Measurements from ENCODE around the gene MS4A4A. TPM values are rescaled to one million over a fixed set of nuclear protein-coding genes. Genes with fewer than 3 reads are reported as not detected.

The MS4A4A gene
- total and polyA plus RNA-seq, 8 donors: 7.4 to 93.6 (median 13.9) TPM

DNA sequence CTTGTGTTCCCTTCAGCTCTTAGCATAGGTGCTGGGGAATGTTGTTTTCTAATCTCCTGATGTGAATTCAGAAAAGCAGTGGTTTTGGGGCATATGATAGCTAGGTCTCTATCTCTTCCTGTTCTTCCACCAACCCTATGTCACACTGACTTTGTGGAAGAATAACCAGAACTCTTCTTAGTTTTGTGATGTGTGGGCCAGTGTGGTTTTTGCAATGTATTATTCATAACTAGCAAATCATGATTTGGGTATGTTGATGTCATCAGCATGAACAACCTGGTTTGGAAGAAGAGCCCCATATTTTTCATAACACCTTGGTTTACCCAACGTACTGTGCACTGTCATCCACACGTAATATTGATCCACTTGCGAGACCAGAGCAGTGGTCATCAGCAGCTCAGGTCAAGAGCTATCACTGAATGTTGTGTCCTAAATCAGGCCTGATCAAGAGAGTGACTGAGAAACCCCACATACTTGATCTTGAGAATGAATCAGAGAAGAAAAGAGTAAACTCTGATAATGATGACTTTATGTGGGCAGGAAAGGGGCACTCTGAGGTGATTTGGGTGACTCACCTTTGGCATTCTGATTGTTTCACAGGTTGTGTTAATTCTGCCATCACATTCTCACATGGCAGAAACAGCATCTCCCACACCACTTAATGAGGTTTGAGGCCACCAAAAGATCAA, 27.2 kb downstream of the MS4A4A start:
- Histone ChIP-seq H3K4me3 (no peak overlapping the region), H3K4me1 (no peaks in the 10 kb centered on the region), H3K27me3 (no peaks in the 10 kb centered on the region), H3K9me3 (no peaks in the 10 kb centered on the region), H3K36me3 (peaks cover 0 to 5% of the 10 kb centered on the region in 2 donors), H3K27ac (no peak overlapping the region)
- no peak for DNase-seq
- no peak for ATAC-seq
- intact Hi-C loops (cut with DNase I): no loop called here
- TF ChIP-seq, protein P1, sequence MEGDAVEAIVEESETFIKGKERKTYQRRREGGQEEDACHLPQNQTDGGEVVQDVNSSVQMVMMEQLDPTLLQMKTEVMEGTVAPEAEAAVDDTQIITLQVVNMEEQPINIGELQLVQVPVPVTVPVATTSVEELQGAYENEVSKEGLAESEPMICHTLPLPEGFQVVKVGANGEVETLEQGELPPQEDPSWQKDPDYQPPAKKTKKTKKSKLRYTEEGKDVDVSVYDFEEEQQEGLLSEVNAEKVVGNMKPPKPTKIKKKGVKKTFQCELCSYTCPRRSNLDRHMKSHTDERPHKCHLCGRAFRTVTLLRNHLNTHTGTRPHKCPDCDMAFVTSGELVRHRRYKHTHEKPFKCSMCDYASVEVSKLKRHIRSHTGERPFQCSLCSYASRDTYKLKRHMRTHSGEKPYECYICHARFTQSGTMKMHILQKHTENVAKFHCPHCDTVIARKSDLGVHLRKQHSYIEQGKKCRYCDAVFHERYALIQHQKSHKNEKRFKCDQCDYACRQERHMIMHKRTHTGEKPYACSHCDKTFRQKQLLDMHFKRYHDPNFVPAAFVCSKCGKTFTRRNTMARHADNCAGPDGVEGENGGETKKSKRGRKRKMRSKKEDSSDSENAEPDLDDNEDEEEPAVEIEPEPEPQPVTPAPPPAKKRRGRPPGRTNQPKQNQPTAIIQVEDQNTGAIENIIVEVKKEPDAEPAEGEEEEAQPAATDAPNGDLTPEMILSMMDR (IDR thresholded peaks at IDR 0.05): no peak

DNA sequence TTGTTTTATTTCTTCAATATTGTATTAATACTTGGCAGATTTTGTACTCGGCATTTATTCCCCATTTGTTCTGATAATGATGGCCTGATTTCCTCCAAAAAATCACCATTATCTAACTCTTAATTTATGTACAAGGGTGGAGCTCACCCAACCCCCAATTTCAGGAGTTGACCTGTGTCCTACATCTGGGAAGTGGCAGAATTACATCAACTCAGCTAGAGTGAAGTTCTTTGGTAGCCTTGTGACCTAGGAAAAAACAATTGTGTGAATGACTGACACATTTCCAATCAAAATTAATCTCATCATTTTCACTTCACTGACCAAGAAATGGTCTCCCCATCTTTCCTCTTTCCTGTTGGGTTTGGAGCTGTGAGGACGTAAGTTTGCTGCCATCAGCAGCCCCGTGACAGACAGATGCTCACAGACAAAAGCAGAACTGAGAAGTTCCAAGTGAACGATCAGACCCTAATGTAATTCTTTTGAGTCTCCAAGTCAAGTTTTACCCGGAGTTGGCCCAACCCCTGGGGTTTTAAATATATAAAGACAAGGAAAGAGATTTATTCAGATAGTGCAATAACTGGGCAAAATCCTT, 30.0 kb downstream of the MS4A4A start:
- intact Hi-C loops (cut with DNase I): no loop called here
- no peaks in the 10 kb centered on the region for H3K9me3 ChIP-seq
- TF ChIP-seq, protein P1 (IDR thresholded peaks at IDR 0.05): no peak
- peaks cover 0 to 5% of the 10 kb centered on the region in 2 donors for H3K36me3 ChIP-seq
- H3K27ac ChIP-seq: peak overlapping the region; percentile 28 to 44
- H3K27me3 ChIP-seq: no peaks in the 10 kb centered on the region
- ATAC-seq: peak; percentile 78
- H3K4me3 ChIP-seq: no peak overlapping the region
- H3K4me1 ChIP-seq: no peaks in the 10 kb centered on the region
- peak in 2 of 4 donors; percentile 2 to 61 for DNase-seq

DNA sequence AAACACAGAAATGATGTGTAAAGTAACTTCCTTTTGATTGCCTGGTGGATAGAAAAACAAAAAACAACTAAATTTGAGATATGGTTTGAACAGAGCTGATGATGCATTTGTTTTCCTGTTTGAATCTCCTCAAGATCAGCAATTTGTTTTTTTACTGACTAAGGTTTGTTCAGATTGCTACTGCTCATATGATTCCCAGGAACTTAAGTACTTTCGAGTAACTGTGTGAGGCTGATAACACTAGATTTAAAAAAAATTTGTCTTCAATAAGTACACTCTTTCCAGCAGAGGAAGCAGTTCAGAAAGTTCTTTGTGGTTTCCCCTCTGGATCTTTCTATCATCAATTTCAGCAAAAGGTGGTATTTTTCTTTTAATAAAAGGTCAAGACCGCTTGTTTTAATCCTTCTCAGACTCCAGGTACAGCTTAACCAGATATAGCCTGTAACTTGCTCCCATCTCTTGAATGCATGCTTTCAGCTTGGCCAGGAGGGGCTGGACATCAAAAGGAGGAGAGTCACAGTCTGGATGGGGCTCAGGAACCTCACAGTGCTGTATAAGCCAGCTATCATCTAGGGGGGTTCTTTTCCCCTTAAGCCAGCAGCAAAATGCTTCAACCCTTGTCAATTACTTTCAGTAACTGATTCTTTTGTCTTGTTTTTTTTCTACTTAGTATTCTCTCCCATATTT, 34.3 kb downstream of the MS4A4A start:
- TF ChIP-seq, protein P1 (IDR thresholded peaks at IDR 0.05): no peak

DNA sequence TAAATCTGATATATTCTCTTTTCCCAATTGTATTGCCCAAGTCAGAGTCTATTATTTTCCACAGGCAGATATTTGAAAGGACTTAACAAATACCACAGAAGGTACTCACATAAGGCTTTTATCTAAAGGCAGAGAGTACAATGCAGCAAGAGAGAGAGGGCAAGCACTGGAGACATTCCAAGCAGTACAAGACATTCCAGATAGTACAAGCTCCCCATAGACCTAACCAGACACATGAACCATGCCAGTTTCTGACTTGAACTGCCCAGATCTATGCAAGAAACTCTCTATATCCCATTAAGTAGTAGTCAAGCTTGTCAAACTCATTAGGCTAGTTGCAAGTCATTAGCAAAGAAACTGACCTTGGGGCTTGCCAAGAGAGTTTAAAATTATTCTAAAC, 35.4 kb downstream of the MS4A4A start:
- peaks cover 0 to 16% of the 10 kb centered on the region in 2 donors for H3K9me3 ChIP-seq
- no peak overlapping the region for H3K4me3 ChIP-seq
- no peaks in the 10 kb centered on the region for H3K27me3 ChIP-seq
- H3K27ac ChIP-seq: no peak overlapping the region
- intact Hi-C loops (cut with DNase I): no loop called here
- no peaks in the 10 kb centered on the region for H3K4me1 ChIP-seq
- TF ChIP-seq, protein P1 (IDR thresholded peaks at IDR 0.05): no peak
- no peak for DNase-seq
- H3K36me3 ChIP-seq: no peaks in the 10 kb centered on the region
- no peak for ATAC-seq

More for the DNA sequence above, 34.3 kb downstream of the MS4A4A start:
- H3K36me3 ChIP-seq: no peaks in the 10 kb centered on the region
- DNase-seq (no peak), ATAC-seq (no peak)
- no peaks in the 10 kb centered on the region for H3K27me3 ChIP-seq
- H3K9me3 ChIP-seq: peaks cover 0 to 8% of the 10 kb centered on the region in 2 donors
- H3K4me3 ChIP-seq: no peak overlapping the region
- intact Hi-C loops (cut with DNase I): no loop called here
- peak overlapping the region in 1 of 2 donors; percentile 28 for H3K27ac ChIP-seq
- no peaks in the 10 kb centered on the region for H3K4me1 ChIP-seq

DNA sequence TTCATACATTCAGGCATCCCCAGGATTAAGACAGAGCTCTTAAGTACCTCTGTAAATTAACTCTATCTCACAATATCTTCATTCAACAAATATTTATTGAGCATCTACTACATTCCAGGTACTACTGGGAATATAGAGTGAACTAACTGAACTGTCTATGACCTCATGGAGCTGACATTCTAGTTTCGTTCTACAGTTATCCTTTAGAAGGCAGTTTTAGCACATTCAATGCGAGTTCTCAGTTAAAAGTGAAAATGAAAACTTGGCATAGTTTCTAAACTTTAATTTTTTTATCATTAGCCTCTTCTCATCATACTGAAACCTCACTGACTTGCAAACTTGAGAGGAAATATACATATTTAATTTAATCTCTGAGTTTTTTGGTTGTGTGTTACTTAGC, 35.9 kb downstream of the MS4A4A start:
- ATAC-seq (no peak), DNase-seq (no peak)
- Histone ChIP-seq H3K9me3 (peaks cover 0 to 16% of the 10 kb centered on the region in 2 donors), H3K36me3 (no peaks in the 10 kb centered on the region), H3K4me3 (no peak overlapping the region), H3K27ac (no peak overlapping the region), H3K4me1 (no peaks in the 10 kb centered on the region), H3K27me3 (no peaks in the 10 kb centered on the region)
- intact Hi-C loops (cut with DNase I): no loop called here
- TF ChIP-seq, protein P1 (IDR thresholded peaks at IDR 0.05): no peak
